HepG2 (cell line): Measurements from ENCODE around the gene PNMA8C.

Experiments
- ARNT ChIP-seq: fragments of 450-650 bp; IDR thresholded peaks from 2 replicates; pipeline ENCODE4 v1.6.1; 2017
- ELF4 ChIP-seq: sonication (generic); formaldehyde crosslinking; IDR thresholded peaks from 2 replicates; pipeline ENCODE4 v1.5.0; 2020; ENCODE audit warnings: missing genetic modification reagents, mild to moderate bottlenecking, moderate library complexity, borderline replicate concordance
- IKZF1 ChIP-seq: fragments of 450-650 bp; IDR thresholded peaks from 2 replicates; pipeline ENCODE4 v1.7.1; 2016
- KDM5A ChIP-seq: fragments of 200-600 bp; sonication (generic); IDR thresholded peaks from 2 replicates; pipeline ENCODE4 v1.7.0; 2018; ENCODE audit warnings: antibody characterized with exemption, mild to moderate bottlenecking, low read length, borderline replicate concordance
- MXD3 ChIP-seq: IDR thresholded peaks from 2 replicates; pipeline ENCODE4 v1.6.1; 2016; ENCODE audit warnings: mild to moderate bottlenecking, missing biosample characterization, missing genetic modification reagents
- POLR2AphosphoS5 ChIP-seq: IDR thresholded peaks from 2 replicates; pipeline ENCODE4 v1.6.1; 2012; ENCODE audit warnings: low read depth, low read length
- RBAK ChIP-seq: sonication (generic); formaldehyde crosslinking; IDR thresholded peaks from 2 replicates; pipeline ENCODE4 v1.5.1; 2020; ENCODE audit warnings: mild to moderate bottlenecking, missing genetic modification reagents
- RELA ChIP-seq: sonication (generic); formaldehyde crosslinking; IDR thresholded peaks from 2 replicates; pipeline ENCODE4 v1.4.0; 2020; ENCODE audit warnings: missing genetic modification reagents
- TBX3 ChIP-seq: fragments of 450-650 bp; IDR thresholded peaks from 2 replicates; pipeline ENCODE4 v1.6.1; 2017; ENCODE audit warnings: antibody characterized with exemption, mild to moderate bottlenecking, inconsistent platforms, borderline replicate concordance
- TCF7L2 ChIP-seq: IDR thresholded peaks from 2 replicates; pipeline ENCODE4 v1.6.1; 2011; ENCODE audit warnings: mild to moderate bottlenecking, low read depth, low read length, moderate library complexity

- TF ChIP-seq TCF7L2 = no peak
- TF ChIP-seq ELF4 (CRISPR knock-in tag) = no peak
- TF ChIP-seq ARNT = no peak
- TF ChIP-seq MXD3 (CRISPR knock-in tag) = no peak
- no peak for TF ChIP-seq TBX3
- TF ChIP-seq RELA (CRISPR knock-in tag) = no peak
- no peak for TF ChIP-seq RBAK (CRISPR knock-in tag)
- no peak for TF ChIP-seq POLR2AphosphoS5
- no peak for TF ChIP-seq KDM5A
- TF ChIP-seq IKZF1 = no peak
Observed at GRCh38 chr19:46390866-46391265, 37.9 kb downstream of the PNMA8C start.
